HepG2 (cell line): ENCODE measurements around the gene PMVK. TPM values are rescaled to one million over a fixed set of nuclear protein-coding genes. Genes with fewer than 3 reads are reported as not detected.

Source experiments
- CBX2 ChIP-seq, 2 experiments: fragments of 200-600 bp in 1 of 2; sonication (generic); formaldehyde crosslinking in 1 of 2; IDR thresholded peaks; 2 replicates each; pipeline versions ENCODE4 v1.7.0 to v1.8.1; 2018 to 2022; ENCODE audit warnings: low read depth in 2 of 2, low read length in 1 of 2, mild to moderate bottlenecking in 1 of 2, missing genetic modification reagents in 1 of 2
- KIAA2018 ChIP-seq: sonication (generic); formaldehyde crosslinking; IDR thresholded peaks from 2 replicates; pipeline ENCODE4 v1.5.0; 2020; ENCODE audit warnings: mild to moderate bottlenecking, missing genetic modification reagents, borderline replicate concordance
- LRRFIP1 ChIP-seq: sonication (generic); formaldehyde crosslinking; conservative IDR thresholded peaks from 2 replicates; pipeline ENCODE4 v1.4.0; 2020; ENCODE audit warnings: missing genetic modification reagents
- MATR3 ChIP-seq: sonication (generic); formaldehyde crosslinking; IDR thresholded peaks from 2 replicates; pipeline ENCODE4 v1.4.0; 2020; ENCODE audit warnings: missing genetic modification reagents
- PATZ1 ChIP-seq: sonication (generic); formaldehyde crosslinking; IDR thresholded peaks from 2 replicates; pipeline ENCODE4 v1.4.0; 2020; ENCODE audit warnings: missing genetic modification reagents
- PTBP1 ChIP-seq: fragments of 200-400 bp; formaldehyde crosslinking; IDR thresholded peaks from 2 replicates; pipeline ENCODE4 v1.6.1; 2018; ENCODE audit warnings: low read length, low read depth; ENCODE audit not compliant: poor library complexity, severe bottlenecking
- RBM39 ChIP-seq: fragments of 200-400 bp; formaldehyde crosslinking; IDR thresholded peaks from one replicate; pipeline ENCODE4 v1.6.1; 2018; ENCODE audit warnings: antibody characterized with exemption, mild to moderate bottlenecking, low read depth, low read length; ENCODE audit not compliant: poor library complexity, severe bottlenecking
- polyA plus RNA-seq, 8 experiments: library from polyadenylated mRNA; depleted of rRNA in 3 of 8; stranded (reverse) in 7 of 8; unstranded in 1 of 8; fragments of >200 nt; fragmentation: Illumina TruSeq in 4 of 8; extraction: Trizol in 4 of 8; gene quantifications; 2 replicates each; pipeline versions ENCODE4 v1.2.1 to v1.2.3, GENCODE V29; 2011 to 2016; ENCODE audit warnings: low read depth in 4 of 8, missing spikeins in 1 of 8, mixed read lengths in 1 of 8; ENCODE audit not compliant: insufficient read depth in 1 of 8
- total RNA-seq, 5 experiments: library from RNA; depleted of rRNA; stranded (reverse); fragments of >200 nt; fragmentation: Illumina TruSeq; extraction: Trizol; gene quantifications; 2 replicates each; pipeline ENCODE4 v1.2.3, GENCODE V29; 2016; ENCODE audit warnings: low read depth in 1 of 5
- TF ChIP-seq, protein P1 (sequence below): sonication (generic); formaldehyde crosslinking; IDR thresholded peaks from 2 replicates; pipeline ENCODE4 v1.5.1; 2020; ENCODE audit warnings: mild to moderate bottlenecking, missing genetic modification reagents, borderline replicate concordance

PMVK gene
- total and polyA plus RNA-seq, 2 of the 13 experiments (the other 11 are each of a cell fraction or from before 2014, with no cell fraction given): 3.9 to 12.6 TPM

- TF ChIP-seq MATR3 (CRISPR knock-in tag) (no peak), PTBP1 (no peak), LRRFIP1 (CRISPR knock-in tag) (no peak), CBX2 (IDR thresholded peaks at IDR 0.05; ENCODE audit: low read depth, low read length) (peak; percentile 90; the same call in 1 of the 2 replicates), CBX2 (CRISPR knock-in tag; IDR thresholded peaks at IDR 0.05; ENCODE audit: low read depth) (no peak), RBM39 (no peak), KIAA2018 (CRISPR knock-in tag) (no peak), PATZ1 (peak; percentile 45)
- TF ChIP-seq, protein P1, sequence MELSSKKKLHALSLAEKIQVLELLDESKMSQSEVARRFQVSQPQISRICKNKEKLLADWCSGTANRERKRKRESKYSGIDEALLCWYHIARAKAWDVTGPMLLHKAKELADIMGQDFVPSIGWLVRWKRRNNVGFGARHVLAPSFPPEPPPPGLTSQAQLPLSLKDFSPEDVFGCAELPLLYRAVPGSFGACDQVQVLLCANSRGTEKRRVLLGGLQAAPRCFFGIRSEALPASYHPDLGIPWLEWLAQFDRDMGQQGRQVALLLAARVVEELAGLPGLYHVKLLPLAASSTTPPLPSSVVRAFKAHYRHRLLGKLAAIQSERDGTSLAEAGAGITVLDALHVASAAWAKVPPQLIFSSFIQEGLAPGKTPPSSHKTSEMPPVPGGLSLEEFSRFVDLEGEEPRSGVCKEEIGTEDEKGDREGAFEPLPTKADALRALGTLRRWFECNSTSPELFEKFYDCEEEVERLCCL (CRISPR knock-in tag): 0 out of 2 replicates have a peak, but pooled peaks have one; percentile 9
These were observed 817 bp upstream of the PMVK start (continued) for GRCh38 chr1:154937085-154937987.
